Right kidney (tissue), 1 donor: Measurements from ENCODE around the gene NUDT13.

Experiments
- DNase-seq: peaks from one replicate; pipeline ENCODE4 v3.0.0-alpha.2; 2016

Gene NUDT13

GRCh38 chr10:73166972-73167371, 56.7 kb downstream of the NUDT13 start:
- no peak for DNase-seq

- DNase-seq = no peak
Observed at GRCh38 chr10:73167458-73167782, 57.2 kb downstream of the NUDT13 start.

- DNase-seq = peak; percentile 91
Observed at GRCh38 chr10:73167783-73168464, 57.7 kb downstream of the NUDT13 start, which contains the start of the genes ECD and FAM149B1. Gene ECD, minus strand, starts transcription at chr10:73168008. Its CDS starts 4,071 bp downstream, at chr10:73163937. Gene FAM149B1, plus strand, starts transcription at chr10:73168119. Its CDS starts 221 bp downstream, at chr10:73168340.

GRCh38 chr10:73168465-73168803, 58.2 kb downstream of the NUDT13 start:
- DNase-seq = no peak

GRCh38 chr10:73169320-73169719, 59.1 kb downstream of the NUDT13 start:
- DNase-seq = peak; percentile 2

GRCh38 chr10:73172867-73173266, 62.6 kb downstream of the NUDT13 start:
- no peak for DNase-seq

GRCh38 chr10:73174148-73174925, 64.1 kb downstream of the NUDT13 start:
- DNase-seq = no peak
